ENCODE results near the gene ZNF582.

The ZNF582 gene

DNA sequence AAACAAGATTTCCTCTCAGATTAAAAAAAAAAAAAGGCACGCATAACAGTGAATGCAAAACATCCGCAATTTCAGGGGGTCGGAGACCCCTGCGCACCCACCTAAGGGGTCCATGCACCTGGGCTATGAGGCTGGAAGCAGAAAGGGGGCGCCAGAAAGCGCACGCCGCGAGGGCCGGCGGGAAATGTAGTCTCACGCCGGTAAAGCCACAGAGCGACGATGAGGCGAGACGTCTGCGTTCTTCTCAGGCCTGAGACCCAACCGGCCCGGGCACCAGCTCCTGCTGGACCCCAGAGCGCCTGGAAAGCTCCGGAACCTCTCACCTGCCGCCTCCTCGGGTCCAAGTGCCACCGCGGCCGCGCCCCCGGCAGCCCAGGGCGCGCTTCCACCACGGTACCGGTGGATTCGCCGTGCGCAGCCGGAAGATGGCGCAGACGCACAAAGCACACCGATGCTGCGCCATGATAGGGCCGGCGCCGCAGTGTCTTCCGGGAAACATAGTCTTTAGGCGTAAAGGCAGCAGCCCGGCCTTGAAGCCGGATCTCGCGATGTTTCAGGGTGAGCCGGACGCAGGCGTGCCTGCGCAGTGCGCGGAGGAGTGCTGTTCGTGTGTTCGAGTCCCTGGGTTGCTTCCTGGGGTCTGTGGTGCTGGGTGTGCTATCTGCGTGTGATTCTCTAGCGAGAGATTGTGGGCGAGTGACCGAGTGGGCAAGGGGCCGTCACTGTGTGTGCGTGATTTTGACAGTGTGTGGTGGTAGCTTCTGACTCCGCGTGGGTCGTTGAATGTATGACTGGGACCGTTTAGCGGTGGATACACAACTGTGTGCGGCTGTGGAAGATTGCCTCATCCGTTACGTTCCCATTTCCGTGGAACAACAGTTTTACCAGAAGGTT is at the start of gene ZNF582:
Gene ZNF582 (minus strand): TSS at position 416 of the 894 bp plus-strand sequence. CDS start 1,782 bp downstream, outside the sequence.
- peak; percentile 91 for DNase-seq (ENCODE audit: low spot score)

DNA sequence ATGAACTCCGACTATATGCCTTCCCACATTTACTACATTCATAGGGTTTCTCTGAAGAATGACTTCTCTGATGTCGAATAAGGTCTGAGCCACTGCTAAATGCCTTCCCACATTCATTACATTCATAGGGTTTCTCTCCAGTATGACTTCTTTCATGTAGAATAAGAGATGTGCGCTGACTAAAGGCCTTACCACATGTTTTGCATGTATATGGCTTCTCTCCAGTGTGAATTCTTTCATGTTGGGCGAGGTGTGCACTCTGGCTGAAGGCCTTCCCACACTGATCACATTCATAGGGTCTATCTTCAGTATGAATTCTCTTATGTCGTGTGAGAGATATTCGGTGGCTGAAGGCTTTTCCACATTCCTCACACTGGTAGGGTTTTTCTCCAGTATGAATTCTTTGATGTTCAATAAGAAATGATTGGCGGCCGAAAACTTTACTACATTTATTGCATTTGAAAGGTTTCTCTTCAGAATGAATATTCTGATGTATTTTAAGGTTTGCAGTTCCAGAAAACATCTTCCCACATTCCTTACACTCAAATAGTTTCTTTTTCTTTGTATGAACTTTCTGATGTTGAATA is 48.0 kb upstream of the ZNF582 start:
- DNase-seq (ENCODE audit: low spot score) = no peak

- DNase-seq (ENCODE audit: low spot score) = no peak
Observed at GRCh38 chr19:56423985-56424353, 30.6 kb upstream of the ZNF582 start.

GRCh38 chr19:56423276-56423984 is 30.1 kb upstream of the ZNF582 start:
- no peak for DNase-seq (ENCODE audit: low spot score)

DNA sequence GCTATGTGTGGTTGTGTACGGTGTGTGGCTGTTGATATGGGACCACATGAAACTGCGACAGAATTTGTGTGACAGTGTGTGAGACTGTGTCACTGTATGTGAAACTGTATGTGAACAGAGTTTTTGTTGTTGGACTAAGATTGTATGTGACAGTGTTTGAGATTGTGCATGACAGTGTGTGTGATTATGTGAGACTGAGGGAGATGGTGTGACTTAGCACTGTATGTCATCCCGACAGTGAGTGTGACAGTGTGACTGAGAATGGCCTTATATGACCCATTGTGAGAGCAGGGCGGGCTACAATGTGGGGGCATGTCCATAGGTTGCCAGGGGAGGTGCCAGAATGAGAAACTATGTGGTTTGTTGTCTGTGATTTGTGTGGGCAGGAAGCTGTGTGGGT is 11.7 kb upstream of the ZNF582 start:
- DNase-seq (ENCODE audit: low spot score) = no peak

- DNase-seq (ENCODE audit: low spot score) = no peak
Observed at GRCh38 chr19:56404705-56405056, 11.3 kb upstream of the ZNF582 start.

DNA sequence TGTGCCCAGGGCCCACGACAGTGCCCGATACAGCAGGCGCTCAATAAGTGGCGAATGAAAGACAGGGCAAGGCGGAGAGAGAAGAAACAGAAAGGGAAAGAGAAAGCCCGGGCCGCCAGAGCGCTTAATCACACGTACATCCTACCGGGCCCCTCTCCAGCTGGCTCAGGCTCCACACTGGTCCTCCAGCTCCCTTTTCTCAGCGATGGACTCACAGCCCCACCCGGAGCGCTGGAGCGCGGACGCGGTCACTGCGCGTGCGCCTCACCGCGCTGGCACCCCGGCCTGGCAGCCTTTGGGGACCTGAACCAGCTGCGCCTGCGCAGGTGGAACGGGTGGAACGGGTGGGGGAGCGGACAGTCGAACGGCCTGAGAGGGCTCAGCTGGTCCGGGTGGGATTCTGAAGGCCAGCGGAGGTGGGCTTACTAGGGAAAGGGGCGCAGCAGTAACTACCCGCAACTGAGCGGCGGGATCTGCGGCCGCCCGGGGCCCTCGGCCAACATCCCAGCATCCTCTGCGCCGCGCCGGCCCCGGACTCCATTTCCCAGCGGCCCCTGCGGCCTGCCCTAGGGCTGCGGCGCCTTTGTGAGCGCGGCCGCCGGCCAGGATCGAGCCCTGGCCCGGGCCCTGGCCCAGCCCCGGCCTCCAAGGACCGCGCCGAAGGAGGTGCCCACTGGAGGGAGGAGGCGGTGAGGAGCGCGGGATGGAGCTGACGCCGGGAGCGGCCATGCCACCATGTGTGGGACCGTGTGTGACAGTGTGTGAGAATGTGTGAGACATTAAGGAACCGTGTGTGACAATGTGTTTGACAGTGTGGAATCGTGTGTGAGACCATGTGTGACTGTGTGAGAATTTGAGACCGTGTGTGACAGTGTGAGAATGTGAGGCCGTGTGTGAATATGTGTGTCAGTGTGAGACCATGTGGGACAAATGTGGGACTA is 10.7 kb upstream of the ZNF582 start, which contains the start of gene ZNF583:
Gene ZNF583 (plus strand): TSS at position 569 of the 941 bp plus-strand sequence. CDS start 2,783 bp downstream, outside the sequence.
- DNase-seq (ENCODE audit: low spot score) = peak; percentile 84

- DNase-seq (ENCODE audit: low spot score) = no peak
Observed at GRCh38 chr19:56403261-56403660, 9.9 kb upstream of the ZNF582 start.

DNA sequence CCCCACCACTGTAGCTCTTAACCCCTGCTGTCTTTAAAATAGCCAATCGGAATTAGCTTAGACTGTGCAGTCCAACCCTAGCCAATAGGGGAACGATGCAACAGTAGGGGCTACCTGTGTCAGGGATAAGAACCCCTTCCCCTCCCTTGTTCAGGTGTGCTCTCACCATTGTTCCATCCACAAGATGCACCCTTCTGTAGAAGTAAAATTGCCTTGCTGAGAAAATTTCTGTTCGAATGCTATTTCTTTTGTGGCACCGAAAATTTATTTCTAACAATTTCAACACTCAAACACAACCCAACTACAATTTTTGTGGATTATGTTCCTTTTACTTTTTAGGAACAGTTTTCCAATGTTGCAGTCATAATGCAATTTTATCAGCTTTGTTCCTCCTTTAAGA is 7.2 kb upstream of the ZNF582 start:
- DNase-seq (ENCODE audit: low spot score) = no peak

DNA sequence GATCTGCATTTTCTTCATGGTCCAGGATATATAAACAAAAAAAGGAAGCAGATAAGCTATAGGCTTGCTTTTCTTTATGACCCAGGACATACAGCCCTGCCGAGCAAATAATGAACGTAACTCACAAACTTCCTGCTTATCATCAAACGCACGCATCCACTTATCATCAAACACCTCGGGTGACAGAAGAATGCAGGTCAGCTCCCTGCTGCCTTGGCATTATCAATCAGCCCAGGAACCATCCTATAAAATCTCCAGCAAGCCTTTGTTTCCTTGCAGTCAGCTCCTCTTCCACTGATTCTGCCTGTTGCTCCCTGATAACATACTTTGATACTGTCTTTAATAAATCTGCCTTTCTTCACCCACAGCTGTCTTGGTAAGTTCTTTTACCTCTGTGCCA is 5.5 kb upstream of the ZNF582 start:
- DNase-seq (ENCODE audit: low spot score) = no peak

- DNase-seq (ENCODE audit: low spot score) = no peak
Observed at GRCh38 chr19:56383826-56384605, 9.3 kb downstream of the ZNF582 start.

DNA sequence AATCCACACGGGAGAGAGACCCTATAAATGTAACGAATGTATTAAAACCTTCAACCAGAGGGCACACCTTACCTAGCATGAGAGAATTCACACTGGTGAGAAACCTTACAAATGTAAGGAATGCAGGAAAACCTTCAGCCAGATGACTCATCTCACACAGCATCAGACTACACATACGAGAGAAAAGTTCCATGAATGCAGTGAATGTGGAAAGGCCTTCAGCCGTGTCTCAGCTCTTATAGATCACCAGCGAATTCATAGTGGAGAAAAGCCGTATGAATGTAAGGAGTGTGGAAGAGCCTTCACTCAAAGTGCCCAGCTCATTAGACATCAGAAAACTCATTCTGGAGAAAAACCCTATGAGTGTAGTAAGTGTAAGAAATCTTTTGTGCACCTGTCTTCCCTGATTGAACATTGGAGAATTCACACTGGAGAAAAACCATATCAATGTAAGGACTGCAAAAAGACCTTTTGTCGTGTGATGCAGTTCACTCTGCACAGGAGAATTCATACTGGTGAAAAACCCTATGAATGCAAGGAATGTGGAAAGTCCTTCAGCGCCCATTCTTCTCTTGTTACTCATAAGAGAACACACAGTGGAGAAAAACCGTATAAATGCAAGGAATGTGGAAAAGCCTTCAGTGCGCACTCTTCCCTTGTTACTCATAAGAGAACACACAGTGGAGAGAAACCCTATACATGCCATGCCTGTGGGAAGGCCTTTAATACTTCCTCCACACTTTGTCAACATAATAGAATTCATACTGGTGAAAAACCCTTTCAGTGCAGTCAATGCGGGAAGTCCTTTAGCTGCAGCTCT is 16.0 kb downstream of the ZNF582 start:
- DNase-seq (ENCODE audit: low spot score) = no peak

GRCh38 chr19:56372281-56372680 is 21.1 kb downstream of the ZNF582 start:
- no peak for DNase-seq (ENCODE audit: low spot score)

DNA sequence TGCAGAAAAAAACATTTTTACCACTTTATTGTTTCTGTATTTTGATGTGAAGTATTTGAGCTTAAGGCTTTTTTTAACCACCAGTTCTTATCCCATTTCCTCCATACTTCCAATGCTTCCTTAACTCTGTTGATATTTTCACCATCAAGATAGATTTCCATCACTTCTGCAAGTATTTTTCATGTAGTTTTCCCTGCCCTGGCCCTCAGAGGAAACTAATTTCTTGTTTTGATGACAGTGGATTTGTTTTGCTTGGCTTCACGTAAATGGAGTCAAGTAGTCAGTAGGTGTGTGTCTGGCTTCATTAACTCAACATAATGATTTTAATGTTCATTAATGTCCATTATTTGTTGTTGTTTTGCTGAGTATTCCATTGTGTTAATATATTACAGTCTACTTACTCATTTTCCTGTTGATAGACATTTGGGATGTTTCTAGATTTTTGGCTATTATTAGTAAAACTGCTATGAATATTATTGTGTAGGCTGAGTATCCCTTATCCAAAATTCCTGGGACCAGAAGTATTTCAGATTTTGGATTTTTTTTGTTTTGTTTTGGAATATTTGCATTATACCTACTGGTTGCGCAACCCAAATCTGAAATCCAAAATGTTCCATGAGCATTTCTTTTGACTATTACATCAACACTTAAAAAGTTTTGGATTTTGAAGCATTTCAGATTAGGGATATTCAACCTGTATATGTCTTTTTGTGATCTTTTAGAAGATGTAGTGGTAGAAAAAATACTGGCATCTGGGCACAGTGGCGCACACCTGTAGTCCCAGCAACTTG is 23.3 kb downstream of the ZNF582 start:
- no peak for DNase-seq (ENCODE audit: low spot score)

DNA sequence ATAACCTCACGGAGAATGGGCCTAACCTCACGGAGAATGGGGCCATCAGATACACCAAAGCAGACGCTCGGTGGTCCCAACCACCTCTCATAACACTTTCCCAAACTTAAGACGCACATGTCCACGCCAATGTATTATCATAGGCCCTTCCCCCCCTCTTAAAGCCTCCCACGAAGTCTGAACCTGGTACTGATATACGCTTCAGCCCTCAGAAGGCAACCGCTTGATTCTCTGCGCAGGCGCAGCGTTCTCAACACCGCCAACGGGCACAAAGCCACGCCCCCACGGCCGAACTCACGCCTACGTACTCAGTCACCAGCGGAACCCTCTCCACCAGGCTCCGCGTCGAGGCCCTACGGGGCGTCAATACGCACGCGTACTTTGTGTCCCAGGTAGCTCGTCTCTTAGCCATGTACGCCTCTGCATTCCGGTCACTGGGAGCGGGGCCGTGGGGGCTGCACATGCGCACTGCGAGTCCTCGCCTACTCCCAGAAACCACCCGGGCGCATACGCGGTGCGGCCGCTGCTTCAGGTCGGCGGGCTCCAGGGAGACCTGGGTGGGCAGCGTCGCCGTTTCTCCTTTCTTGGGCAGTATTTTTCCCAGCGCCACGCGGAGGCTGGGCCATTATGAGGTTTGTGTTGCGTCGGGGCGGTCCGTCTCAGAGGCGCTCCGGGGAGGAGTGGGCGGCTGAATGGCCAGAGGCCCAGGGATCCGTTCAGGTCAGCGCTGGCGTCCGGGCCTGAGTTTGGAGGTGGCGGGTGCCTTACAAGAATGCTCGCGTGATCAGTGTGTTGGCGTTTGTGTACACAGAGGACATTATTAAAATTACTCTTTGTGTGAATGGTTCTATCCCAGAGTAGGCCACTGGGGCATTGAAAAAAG is 25.3 kb downstream of the ZNF582 start:
- DNase-seq (ENCODE audit: low spot score) = peak; percentile 89

DNA sequence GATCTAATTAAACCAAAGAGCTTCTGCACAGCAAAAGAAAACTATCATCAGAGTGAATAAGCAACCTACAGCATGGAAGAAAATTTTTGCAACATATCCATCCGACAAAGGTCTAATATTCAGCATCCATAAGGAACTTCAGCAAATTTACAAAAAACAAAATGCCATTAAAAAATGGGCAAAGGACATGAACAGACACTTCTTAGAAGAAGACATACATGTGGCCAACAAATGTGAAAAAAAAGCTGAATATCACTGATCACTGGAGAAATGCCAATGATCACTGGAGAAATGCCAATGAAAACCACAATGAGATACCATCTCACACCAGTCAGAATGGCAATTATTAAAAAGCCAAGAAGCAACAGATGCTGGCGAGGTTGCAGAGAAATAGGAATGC is 32.5 kb downstream of the ZNF582 start:
- no peak for DNase-seq (ENCODE audit: low spot score)

- DNase-seq (ENCODE audit: low spot score) = no peak
Observed at GRCh38 chr19:56356944-56357343, 36.4 kb downstream of the ZNF582 start.

DNA sequence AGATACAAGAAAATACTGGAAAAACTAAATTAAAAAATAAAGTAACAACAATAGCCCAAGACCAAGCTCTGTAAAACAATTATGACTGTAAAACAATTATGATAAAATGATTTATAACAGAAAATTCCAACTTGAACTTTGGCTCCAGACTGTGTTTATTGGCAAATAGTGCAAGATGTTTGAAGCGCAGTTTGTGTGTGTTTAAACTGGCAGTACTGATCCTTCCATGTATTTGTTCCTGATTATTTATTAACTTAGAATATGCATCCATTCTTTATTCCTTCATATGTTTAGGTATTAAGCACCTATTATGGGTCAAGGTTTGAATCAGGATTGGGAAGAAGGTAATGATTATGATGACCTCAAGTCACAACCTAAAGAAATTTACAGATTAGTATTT is 37.8 kb downstream of the ZNF582 start:
- no peak for DNase-seq (ENCODE audit: low spot score)

Measured in kidney capillary endothelial cell (primary cell).